Measurements from ENCODE around the gene ZNF282.

ZNF282 gene

GRCh38 chr7:149252378-149252777 lies 57.0 kb downstream of the ZNF282 start:
- TF ChIP-seq, protein P1, sequence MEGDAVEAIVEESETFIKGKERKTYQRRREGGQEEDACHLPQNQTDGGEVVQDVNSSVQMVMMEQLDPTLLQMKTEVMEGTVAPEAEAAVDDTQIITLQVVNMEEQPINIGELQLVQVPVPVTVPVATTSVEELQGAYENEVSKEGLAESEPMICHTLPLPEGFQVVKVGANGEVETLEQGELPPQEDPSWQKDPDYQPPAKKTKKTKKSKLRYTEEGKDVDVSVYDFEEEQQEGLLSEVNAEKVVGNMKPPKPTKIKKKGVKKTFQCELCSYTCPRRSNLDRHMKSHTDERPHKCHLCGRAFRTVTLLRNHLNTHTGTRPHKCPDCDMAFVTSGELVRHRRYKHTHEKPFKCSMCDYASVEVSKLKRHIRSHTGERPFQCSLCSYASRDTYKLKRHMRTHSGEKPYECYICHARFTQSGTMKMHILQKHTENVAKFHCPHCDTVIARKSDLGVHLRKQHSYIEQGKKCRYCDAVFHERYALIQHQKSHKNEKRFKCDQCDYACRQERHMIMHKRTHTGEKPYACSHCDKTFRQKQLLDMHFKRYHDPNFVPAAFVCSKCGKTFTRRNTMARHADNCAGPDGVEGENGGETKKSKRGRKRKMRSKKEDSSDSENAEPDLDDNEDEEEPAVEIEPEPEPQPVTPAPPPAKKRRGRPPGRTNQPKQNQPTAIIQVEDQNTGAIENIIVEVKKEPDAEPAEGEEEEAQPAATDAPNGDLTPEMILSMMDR (IDR thresholded peaks at IDR 0.05; ENCODE audit: low read depth, low read length), result no peak
- H3K4me3 ChIP-seq (ENCODE audit: low read depth, low read length), result no peak overlapping the region
- no peak for DNase-seq (ENCODE audit: low read depth, low spot score)
- in situ Hi-C loops (cut with HindIII; ENCODE audit: low sequenced_read_pairs), result no loop called here

- no peak overlapping the region for H3K4me3 ChIP-seq (ENCODE audit: low read depth, low read length)
- in situ Hi-C loops (cut with HindIII; ENCODE audit: low sequenced_read_pairs), result no loop called here
- TF ChIP-seq, protein P1 (IDR thresholded peaks at IDR 0.05; ENCODE audit: low read depth, low read length), result no peak
- no peak for DNase-seq (ENCODE audit: low read depth, low spot score)
Measured at GRCh38 chr7:149253665-149254064, 58.3 kb downstream of the ZNF282 start.

DNA sequence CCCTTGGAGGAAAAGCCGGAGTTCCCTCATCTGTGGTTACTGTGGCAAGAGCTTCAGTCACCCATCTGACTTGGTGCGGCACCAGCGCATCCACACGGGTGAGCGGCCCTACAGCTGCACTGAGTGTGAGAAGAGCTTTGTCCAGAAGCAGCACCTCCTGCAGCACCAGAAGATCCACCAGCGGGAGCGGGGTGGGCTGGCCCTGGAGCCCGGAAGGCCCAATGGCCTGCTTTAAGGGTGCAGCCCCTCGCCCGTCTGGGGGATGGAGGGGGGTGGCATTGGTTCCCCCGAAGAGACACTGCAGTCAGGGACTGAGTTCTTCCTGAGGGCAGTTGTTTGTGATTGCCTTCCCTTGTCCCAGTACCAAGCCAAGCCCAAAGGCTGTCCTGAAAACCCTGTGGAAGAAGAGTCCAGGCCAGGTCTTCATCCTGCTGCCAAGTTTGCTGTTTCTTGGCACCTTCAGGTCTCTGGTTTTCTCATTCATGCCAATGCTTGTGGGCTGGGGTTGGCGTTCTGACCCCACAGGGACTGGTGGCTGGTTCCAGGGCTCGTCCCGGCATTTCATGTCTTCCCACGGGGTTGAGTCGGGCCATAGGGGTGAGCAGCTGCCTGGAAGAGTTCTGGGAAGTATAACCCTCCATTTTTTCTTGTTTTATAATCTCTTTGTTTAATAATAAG lies 59.0 kb downstream of the ZNF282 start:
- in situ Hi-C loops (cut with HindIII; ENCODE audit: low sequenced_read_pairs), result no loop called here
- no peak for DNase-seq (ENCODE audit: low read depth, low spot score)
- no peak overlapping the region for H3K4me3 ChIP-seq (ENCODE audit: low read depth, low read length)
- TF ChIP-seq, protein P1 (IDR thresholded peaks at IDR 0.05; ENCODE audit: low read depth, low read length), result no peak

DNA sequence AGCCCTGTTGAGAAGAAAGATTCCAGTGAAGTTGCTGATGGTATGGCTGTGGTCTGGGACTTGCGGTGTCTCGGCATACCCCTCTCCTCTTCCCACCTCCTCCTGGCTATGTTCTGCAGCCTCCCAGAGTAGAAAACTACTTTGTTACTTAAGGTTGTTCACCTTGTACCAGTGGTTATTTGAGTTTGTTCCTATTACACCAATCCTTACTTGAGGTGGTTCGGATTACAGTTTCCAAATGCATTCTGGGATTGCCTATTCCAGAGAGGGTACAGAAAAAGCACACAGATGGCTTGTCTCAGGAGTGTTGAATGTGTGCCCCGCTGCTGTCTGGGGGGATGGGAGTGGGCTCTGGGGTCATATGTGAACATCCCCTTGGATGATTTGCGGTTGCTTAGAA lies 59.8 kb downstream of the ZNF282 start:
- no peak for DNase-seq (ENCODE audit: low read depth, low spot score)
- in situ Hi-C loops (cut with HindIII; ENCODE audit: low sequenced_read_pairs), result no loop called here
- TF ChIP-seq, protein P1 (IDR thresholded peaks at IDR 0.05; ENCODE audit: low read depth, low read length), result no peak
- no peak overlapping the region for H3K4me3 ChIP-seq (ENCODE audit: low read depth, low read length)

DNA sequence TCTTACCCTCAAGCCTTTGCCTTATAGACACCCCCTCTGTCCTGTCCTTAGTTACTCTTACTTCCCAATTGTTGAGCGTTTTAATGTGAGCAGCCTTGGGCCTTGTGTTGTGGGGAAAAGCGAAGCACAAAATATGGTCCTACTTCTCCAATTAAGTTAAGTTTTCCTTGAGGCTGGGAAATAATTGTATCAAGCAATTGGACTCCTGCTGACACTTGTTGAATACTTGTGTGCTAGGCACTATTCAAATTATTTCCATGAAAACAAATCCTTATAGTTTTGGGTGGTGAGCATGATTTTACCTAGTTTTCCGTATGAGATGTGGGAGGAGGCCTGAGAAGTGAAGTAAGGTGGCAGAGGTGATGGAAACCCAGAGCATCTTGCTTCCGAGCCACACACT lies 61.2 kb downstream of the ZNF282 start:
- TF ChIP-seq, protein P1 (IDR thresholded peaks at IDR 0.05; ENCODE audit: low read depth, low read length), result no peak
- in situ Hi-C loops (cut with HindIII; ENCODE audit: low sequenced_read_pairs), result no loop called here
- DNase-seq (ENCODE audit: low read depth, low spot score), result no peak
- H3K4me3 ChIP-seq (ENCODE audit: low read depth, low read length), result no peak overlapping the region

- no peak for DNase-seq (ENCODE audit: low read depth, low spot score)
- no peak overlapping the region for H3K4me3 ChIP-seq (ENCODE audit: low read depth, low read length)
- in situ Hi-C loops (cut with HindIII; ENCODE audit: low sequenced_read_pairs), result no loop called here
- TF ChIP-seq, protein P1 (IDR thresholded peaks at IDR 0.05; ENCODE audit: low read depth, low read length), result no peak
Measured at GRCh38 chr7:149257146-149257545, 61.8 kb downstream of the ZNF282 start.
